ENCODE measurements around the gene CYB5RL.

- TF ChIP-seq CTCF (IDR thresholded peaks at IDR 0.05; ENCODE audit: insufficient read depth, low read depth, low read length) (no peak), EZH2 (IDR thresholded peaks at IDR 0.05; ENCODE audit: insufficient read depth, low read length) (no peak)
These were observed 24.4 kb upstream of the CYB5RL start for GRCh38 chr1:54224233-54224632.

All from astrocyte (in vitro differentiated cells and primary cell).